GM18520 (cell line): Measurements from ENCODE around the gene THUMPD3.

Experiments
- ATAC-seq: cut with Tn5 transposase; IDR thresholded peaks from one replicate; pipeline ENCODE4 v1.9.1; 2021; ENCODE audit not compliant: unreplicated experiment

Gene THUMPD3

GRCh38 chr3:9352917-9353752 lies 9.7 kb upstream of the THUMPD3 start:
- no peak for ATAC-seq

- ATAC-seq: no peak
These were observed 1.0 kb upstream of the THUMPD3 start for GRCh38 chr3:9361691-9362388.

- no peak for ATAC-seq
These were observed 6.7 kb downstream of the THUMPD3 start for GRCh38 chr3:9369508-9369907.

- no peak for ATAC-seq
These were observed 10.6 kb downstream of the THUMPD3 start for GRCh38 chr3:9373465-9373864.

- no peak for ATAC-seq
These were observed 15.1 kb downstream of the THUMPD3 start for GRCh38 chr3:9377981-9378380.

- ATAC-seq: no peak
These were observed 16.5 kb downstream of the THUMPD3 start for GRCh38 chr3:9379327-9379726.

- no peak for ATAC-seq
These were observed 17.2 kb downstream of the THUMPD3 start for GRCh38 chr3:9380014-9380413.

- ATAC-seq: no peak
These were observed 21.4 kb downstream of the THUMPD3 start for GRCh38 chr3:9384141-9384828.

GRCh38 chr3:9385187-9386077 lies 22.6 kb downstream of the THUMPD3 start:
- no peak for ATAC-seq

- ATAC-seq: no peak
These were observed 23.2 kb downstream of the THUMPD3 start for GRCh38 chr3:9386078-9386459.

GRCh38 chr3:9386501-9387321 lies 23.9 kb downstream of the THUMPD3 start:
- ATAC-seq: no peak

GRCh38 chr3:9387322-9387655 lies 24.4 kb downstream of the THUMPD3 start:
- ATAC-seq: no peak

GRCh38 chr3:9388142-9388541 lies 25.3 kb downstream of the THUMPD3 start:
- ATAC-seq: no peak

GRCh38 chr3:9388562-9389272 lies 25.9 kb downstream of the THUMPD3 start:
- no peak for ATAC-seq

GRCh38 chr3:9390265-9390888 lies 27.5 kb downstream of the THUMPD3 start:
- ATAC-seq: no peak

GRCh38 chr3:9392041-9392440 lies 29.2 kb downstream of the THUMPD3 start:
- ATAC-seq: no peak

GRCh38 chr3:9395570-9396300 lies 32.9 kb downstream of the THUMPD3 start:
- ATAC-seq: no peak

GRCh38 chr3:9396301-9396631 lies 33.4 kb downstream of the THUMPD3 start:
- peak; percentile 7 for ATAC-seq
